ENCODE data around the gene TMEM215. TPM values are rescaled to one million over a fixed set of nuclear protein-coding genes. Genes with fewer than 3 reads are reported as not detected.

Gene TMEM215
- total RNA-seq, 6 donors from 2014 or later = not detected

- Histone ChIP-seq H3K4me3 (no peak overlapping the region), H3K4me1 (no peaks in the 10 kb centered on the region), H3K36me3 (no peaks in the 10 kb centered on the region), H3K27me3 (no peaks in the 10 kb centered on the region), H3K27ac (no peak overlapping the region), H3K9me3 (no peaks in the 10 kb centered on the region)
- DNase-seq = no peak
- TF ChIP-seq CTCF (IDR thresholded peaks at IDR 0.05) (no peak), EP300 (IDR thresholded peaks at IDR 0.05) (no peak), POLR2AphosphoS5 (IDR thresholded peaks at IDR 0.05) (no peak), POLR2A (IDR thresholded peaks at IDR 0.05) (no peak)
- ATAC-seq (ENCODE audit: low FRiP score in 2 of 2) = no peak
Measured at GRCh38 chr9:32823551-32823950, 40.2 kb downstream of the TMEM215 start.

GRCh38 chr9:32825203-32825602 is 41.9 kb downstream of the TMEM215 start:
- Histone ChIP-seq H3K4me3 (no peak overlapping the region), H3K27ac (no peak overlapping the region), H3K36me3 (no peaks in the 10 kb centered on the region), H3K4me1 (no peaks in the 10 kb centered on the region), H3K27me3 (no peaks in the 10 kb centered on the region), H3K9me3 (no peaks in the 10 kb centered on the region)
- WGBS, 2 donors = 67 to 71% methylated on average over 2 of the region's 2 CpGs
- no peak for DNase-seq
- ATAC-seq (ENCODE audit: low FRiP score in 2 of 2) = no peak
- no peak for TF ChIP-seq POLR2A (IDR thresholded peaks at IDR 0.05)
- no peak for TF ChIP-seq POLR2AphosphoS5 (IDR thresholded peaks at IDR 0.05)
- no peak for TF ChIP-seq EP300 (IDR thresholded peaks at IDR 0.05)
- TF ChIP-seq CTCF (IDR thresholded peaks at IDR 0.05) = no peak

GRCh38 chr9:32828861-32829260 is 45.5 kb downstream of the TMEM215 start:
- no peaks in the 10 kb centered on the region for H3K4me1 ChIP-seq
- no peaks in the 10 kb centered on the region for H3K36me3 ChIP-seq
- no peaks in the 10 kb centered on the region for H3K9me3 ChIP-seq
- TF ChIP-seq POLR2A (IDR thresholded peaks at IDR 0.05) = no peak
- TF ChIP-seq CTCF (IDR thresholded peaks at IDR 0.05) = no peak
- no peak for TF ChIP-seq POLR2AphosphoS5 (IDR thresholded peaks at IDR 0.05)
- TF ChIP-seq EP300 (IDR thresholded peaks at IDR 0.05) = no peak
- WGBS, 2 donors = 83 to 89% methylated on average over 5 of the region's 5 CpGs
- no peak for DNase-seq
- no peak overlapping the region for H3K4me3 ChIP-seq
- no peaks in the 10 kb centered on the region for H3K27me3 ChIP-seq
- H3K27ac ChIP-seq = no peak overlapping the region
- no peak for ATAC-seq (ENCODE audit: low FRiP score in 2 of 2)

GRCh38 chr9:32832346-32832745 is 49.0 kb downstream of the TMEM215 start:
- 18 to 54% methylated on average over 1 to 2 of the region's 2 CpGs for WGBS, 2 donors
- Histone ChIP-seq H3K27me3 (no peaks in the 10 kb centered on the region), H3K4me1 (no peaks in the 10 kb centered on the region), H3K9me3 (no peaks in the 10 kb centered on the region), H3K4me3 (no peak overlapping the region), H3K36me3 (no peaks in the 10 kb centered on the region), H3K27ac (no peak overlapping the region)
- no peak for ATAC-seq (ENCODE audit: low FRiP score in 2 of 2)
- TF ChIP-seq CTCF (IDR thresholded peaks at IDR 0.05) (no peak), POLR2A (IDR thresholded peaks at IDR 0.05) (no peak), POLR2AphosphoS5 (IDR thresholded peaks at IDR 0.05) (no peak), EP300 (IDR thresholded peaks at IDR 0.05) (no peak)
- no peak for DNase-seq

Small RNAs within 50 kb of the gene (small RNA-seq; reads per million reads assigned to genes)
- gene RF00019 = 0 reads per million in 4 donors

Other genes with a start within 250 kb of the TMEM215 start
- 10 to 100 TPM in 1 of 6 donors, 1 to 10 TPM in 5; 2.1 to 14.4 (median 5.5) TPM for gene SMIM27, start 231.2 kb upstream of the TMEM215 start, total RNA-seq
- gene TOPORS, start 231.0 kb upstream of the TMEM215 start, total RNA-seq = 10 to 100 TPM; 11.2 to 25.7 (median 14.2) TPM
- 10 to 100 TPM in 5 of 6 donors, 1 to 10 TPM in 1; 3.1 to 46.9 (median 25.9) TPM for gene NDUFB6, start 210.4 kb upstream of the TMEM215 start, total RNA-seq
- not detected for gene TAF1L, start 147.9 kb upstream of the TMEM215 start, total RNA-seq
- 10 to 100 TPM; 20.9 to 60.8 (median 29.3) TPM for gene APTX, start 218.1 kb downstream of the TMEM215 start, total RNA-seq
- 100 to 1,000 TPM in 3 of 6 donors, 10 to 100 TPM in 3; 35.6 to 141 (median 94.0) TPM for gene DNAJA1, start 241.7 kb downstream of the TMEM215 start, total RNA-seq